HG02678 (cell line): Measurements from ENCODE around the gene MKRN2OS.

ENCODE experiments used
- ATAC-seq: cut with Tn5 transposase; IDR thresholded peaks from one replicate; pipeline ENCODE4 v1.9.1; 2021; ENCODE audit warnings: mild to moderate bottlenecking, moderate library complexity; ENCODE audit not compliant: unreplicated experiment

MKRN2OS gene

GRCh38 chr3:12545473-12545791 is at the start of gene MKRN2OS:
MKRN2OS (minus strand) TSS chr3:12545499; CDS start chr3:12545464, 35 bp downstream.
- no peak for ATAC-seq

GRCh38 chr3:12593473-12593872 is 48.2 kb upstream of the MKRN2OS start:
- no peak for ATAC-seq

GRCh38 chr3:12591997-12592715 is 46.9 kb upstream of the MKRN2OS start:
- no peak for ATAC-seq

GRCh38 chr3:12591456-12591855 is 46.2 kb upstream of the MKRN2OS start:
- no peak for ATAC-seq

- ATAC-seq = no peak
These were observed 44.8 kb upstream of the MKRN2OS start for GRCh38 chr3:12590096-12590495.

GRCh38 chr3:12588039-12589009 is 43.0 kb upstream of the MKRN2OS start:
- no peak for ATAC-seq

DNA sequence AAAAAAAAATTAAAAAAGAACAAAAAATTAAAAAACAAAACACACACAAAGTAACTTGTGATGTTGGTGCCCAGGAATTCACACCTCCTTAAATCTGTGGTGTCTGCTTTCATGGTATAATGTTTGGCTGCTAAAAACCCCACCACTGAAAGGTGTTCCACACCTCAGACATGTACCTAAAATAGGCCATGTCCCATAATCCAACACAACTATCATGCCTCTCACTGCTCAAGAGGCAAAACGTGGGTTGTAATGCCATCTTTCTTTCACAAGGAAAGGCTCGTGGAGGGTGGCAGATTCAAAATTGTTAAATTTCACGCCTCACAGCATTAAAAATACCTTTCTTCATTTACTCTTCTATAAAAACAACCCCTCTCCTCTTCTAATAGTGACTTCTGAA is 41.1 kb upstream of the MKRN2OS start:
- no peak for ATAC-seq

DNA sequence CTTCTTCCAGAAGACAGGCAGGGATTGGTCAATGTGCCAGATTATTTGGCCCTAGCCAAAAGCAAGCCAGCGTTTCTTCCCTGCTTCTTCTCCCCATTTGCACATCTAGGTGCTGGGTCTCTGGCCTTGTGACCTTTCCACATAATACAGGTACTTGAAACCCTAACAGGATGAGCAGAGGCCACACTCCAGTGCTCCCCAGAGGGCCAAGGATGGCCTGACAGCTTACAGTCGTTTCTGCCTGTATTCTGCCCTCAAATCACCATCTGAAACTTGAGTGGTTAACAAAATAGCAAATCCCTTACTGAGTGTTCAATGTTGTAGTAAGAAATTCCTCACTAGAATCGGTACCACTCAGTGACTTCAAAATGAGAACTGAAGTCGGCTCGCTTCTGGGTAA is 40.7 kb upstream of the MKRN2OS start:
- ATAC-seq = no peak

DNA sequence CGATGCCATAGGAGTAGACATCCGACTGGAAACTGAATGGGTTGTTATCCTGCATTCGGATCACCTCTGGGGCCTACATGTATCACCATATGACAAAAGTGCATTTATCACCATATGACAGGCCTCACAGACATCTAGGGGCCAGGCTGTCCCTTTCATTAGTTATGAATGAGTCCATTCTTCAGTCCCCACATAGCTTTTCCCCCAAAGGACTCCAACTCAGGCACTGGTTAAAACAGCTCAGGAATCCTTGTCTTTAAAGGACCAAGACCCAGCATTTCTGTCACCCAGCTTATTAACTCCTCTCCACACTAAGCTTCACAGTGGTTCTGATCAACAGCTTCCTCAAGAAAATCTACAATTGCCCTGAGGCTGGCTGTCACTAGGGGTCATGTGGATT is 39.9 kb upstream of the MKRN2OS start:
- ATAC-seq = no peak

GRCh38 chr3:12584083-12584482 is 38.8 kb upstream of the MKRN2OS start:
- ATAC-seq = no peak

DNA sequence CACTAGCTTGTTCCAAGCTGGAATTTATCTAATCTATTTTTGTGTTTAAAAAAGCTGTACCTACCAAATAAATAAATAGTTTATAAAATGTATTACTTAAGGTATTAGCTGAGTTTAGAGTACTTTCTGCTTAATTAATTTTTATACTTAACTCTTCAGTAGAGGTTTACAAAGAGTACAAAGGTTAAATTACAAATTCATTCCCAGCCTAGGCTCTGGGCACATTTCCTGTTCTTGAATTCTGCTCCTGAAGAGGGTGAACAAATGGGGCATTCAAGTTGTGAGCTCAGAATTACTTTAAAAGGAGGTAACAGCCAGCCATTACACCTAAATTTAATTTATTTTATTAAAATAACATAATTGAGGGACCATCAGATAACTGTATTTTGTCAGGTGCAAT is 38.0 kb upstream of the MKRN2OS start:
- ATAC-seq = no peak

DNA sequence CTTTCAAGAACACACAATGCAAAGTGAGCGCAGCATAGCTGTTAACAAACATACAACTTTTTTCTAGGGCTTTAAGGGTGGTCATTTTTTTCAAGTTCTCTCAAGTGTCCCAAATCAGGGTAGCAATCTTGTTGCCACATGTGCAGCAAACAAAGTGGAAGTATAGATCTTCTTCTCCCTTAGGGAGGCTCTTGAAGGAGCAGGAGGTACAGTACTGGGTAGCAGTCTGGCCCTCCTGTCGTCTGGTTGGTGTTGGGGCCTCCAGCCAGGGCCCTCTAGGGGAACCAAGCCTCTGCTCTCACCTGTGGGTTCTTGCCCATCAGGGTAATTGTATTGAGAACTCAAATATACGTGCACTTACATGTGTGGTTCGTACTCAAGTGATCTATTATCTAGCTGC is 37.4 kb upstream of the MKRN2OS start:
- no peak for ATAC-seq

- ATAC-seq = no peak
These were observed 34.6 kb upstream of the MKRN2OS start for GRCh38 chr3:12579905-12580304.

DNA sequence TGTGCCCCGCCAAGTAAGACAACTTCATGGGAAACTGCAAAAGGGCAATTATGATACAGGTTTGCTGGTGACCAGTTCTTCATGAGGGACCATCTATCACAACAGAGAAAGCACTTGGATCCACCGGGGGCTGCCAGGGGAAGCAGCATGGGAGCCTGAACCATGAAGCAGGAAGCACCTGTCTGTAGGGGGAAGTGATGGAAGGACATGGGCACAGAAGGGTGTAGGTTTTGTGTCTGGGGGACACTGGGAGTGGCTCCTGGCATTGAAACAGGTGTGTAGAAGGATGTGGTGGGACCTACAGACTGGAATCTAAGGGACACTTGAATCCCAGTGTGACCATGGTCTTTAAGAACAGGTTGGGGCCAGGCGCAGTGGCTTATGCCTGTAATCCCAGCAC is 34.2 kb upstream of the MKRN2OS start:
- ATAC-seq = no peak

DNA sequence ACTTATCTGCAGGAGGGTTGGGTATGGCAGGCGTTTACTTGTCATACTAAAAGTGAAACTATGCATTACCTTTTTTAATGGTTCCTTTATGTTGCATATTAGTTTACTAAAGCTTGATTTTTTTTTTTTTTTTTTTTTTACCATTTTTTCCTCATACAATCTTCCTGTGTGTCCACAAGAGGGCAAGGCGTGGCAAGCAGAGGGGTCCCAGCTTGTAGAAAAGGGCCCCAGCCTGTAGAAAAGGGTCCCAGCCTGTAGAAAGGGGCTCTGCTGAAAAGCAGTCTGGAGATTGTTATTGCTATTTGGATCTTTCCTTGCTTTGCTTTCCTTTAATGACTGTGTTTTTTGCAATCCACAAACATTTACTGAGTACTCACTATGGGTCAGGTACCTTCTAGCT is 33.4 kb upstream of the MKRN2OS start:
- no peak for ATAC-seq

- ATAC-seq = no peak
These were observed 32.1 kb upstream of the MKRN2OS start for GRCh38 chr3:12577379-12577778.

- no peak for ATAC-seq
These were observed 29.4 kb upstream of the MKRN2OS start for GRCh38 chr3:12574661-12575060.

- ATAC-seq = no peak
These were observed 28.8 kb upstream of the MKRN2OS start for GRCh38 chr3:12574131-12574530.

DNA sequence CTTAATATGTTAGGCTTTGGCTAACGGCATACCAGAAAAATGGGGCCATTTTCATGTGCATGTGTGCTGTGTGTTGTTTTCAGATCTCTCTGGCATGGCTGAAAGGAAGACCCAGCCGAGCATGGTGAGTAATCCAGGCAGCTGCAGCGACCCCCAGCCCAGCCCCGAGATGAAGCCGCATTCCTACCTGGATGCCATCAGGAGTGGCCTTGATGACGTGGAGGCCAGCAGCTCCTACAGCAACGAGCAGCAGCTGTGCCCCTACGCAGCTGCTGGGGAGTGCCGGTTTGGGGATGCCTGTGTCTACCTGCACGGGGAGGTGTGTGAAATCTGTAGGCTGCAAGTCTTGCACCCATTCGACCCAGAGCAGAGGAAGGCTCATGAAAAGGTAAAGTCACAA is 26.7 kb upstream of the MKRN2OS start:
- no peak for ATAC-seq

DNA sequence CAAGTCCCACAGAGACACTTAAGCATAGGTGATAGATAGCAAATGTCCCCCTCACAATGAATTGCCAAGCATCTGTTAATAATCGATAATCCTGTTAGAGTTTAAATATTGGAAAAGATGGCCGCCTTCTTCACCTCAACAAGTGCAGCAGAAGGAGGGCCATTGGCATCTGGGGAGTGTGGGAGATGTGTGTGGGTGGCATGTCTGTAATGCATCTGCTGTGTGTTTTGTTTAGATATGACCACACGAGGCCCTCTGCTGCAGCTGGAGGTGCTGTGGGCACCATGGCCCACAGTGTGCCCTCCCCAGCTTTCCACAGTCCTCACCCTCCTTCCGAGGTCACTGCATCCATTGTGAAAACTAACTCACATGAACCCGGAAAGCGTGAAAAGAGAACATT is 24.5 kb upstream of the MKRN2OS start:
- ATAC-seq = no peak

DNA sequence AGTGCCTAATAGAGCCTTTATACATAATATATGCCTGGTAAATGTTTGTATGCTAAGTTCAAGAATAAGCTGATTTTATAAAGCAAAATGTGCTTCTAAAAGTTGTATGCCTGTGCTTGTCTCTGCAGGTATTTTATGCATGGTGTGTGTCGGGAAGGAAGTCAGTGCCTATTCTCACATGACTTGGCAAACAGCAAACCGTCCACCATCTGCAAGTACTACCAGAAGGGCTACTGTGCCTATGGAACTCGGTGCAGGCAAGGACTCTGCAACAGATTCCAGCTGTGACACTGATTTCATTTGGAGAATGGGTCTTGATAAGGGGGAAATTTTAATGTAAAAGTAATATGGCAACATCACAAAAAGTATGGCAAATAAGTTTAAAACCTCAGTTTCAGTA is 23.4 kb upstream of the MKRN2OS start:
- ATAC-seq = no peak

GRCh38 chr3:12566976-12567375 is 21.7 kb upstream of the MKRN2OS start:
- ATAC-seq = no peak
